Epidermal melanocyte (primary cell): Measurements from ENCODE around the gene ANKRD36C.
A peak's percentile ranks its signal among the peaks of the same experiment; 100 is the strongest.
"Not testable (repeated sequence)": the region's sequence is repeated elsewhere in the genome, so short reads cannot be mapped to it uniquely, and the experiment has no call there.

ENCODE experiments used
- DNase-seq: peaks from one replicate; pipeline ENCODE4 v3.0.0; 2011; ENCODE audit warnings: low spot score; ENCODE audit not compliant: insufficient read length

ANKRD36C gene

DNA sequence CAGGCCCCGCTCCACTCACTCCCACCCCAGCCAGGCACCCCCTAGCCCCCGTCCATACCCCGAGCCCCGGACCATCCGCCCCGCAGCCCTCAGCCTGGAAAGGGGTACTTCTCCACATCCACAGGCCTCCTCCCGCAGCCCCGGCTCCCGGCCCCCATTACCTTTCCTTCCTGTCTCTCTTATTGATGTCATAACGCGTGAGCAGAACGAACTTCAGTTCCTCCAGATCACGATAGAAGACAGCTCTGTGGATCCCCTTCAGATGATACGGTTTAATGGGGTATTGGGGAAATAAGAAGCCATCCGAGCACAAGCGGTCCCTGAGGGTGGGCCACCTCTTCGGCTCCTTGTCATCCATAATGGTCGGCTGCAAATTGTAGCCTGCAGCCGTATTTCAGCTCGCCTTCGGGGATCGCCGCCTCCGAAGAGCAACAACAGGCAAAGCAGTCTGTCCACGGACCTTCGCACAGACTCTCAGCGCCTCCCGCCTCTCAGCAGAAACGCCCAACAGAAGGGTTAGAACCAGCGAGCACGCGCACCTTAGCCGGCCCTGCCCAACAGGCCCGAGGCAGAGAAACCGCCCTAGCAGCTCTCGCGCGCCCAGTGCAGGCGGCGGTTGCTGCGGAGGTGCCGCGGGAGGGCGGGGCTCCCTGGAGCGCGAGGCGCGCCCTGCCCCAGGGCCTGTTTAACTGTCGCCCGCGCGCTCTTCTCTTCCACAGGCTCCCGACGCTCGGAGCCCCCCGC is at the start of gene ANKRD36C:
Gene ANKRD36C, minus strand, starts transcription at position 474 of the 744 bp plus-strand sequence. Its CDS starts 116 bp downstream, at position 358.
- not testable (repeated sequence) for DNase-seq

GRCh38 chr2:96035554-96035953 is 43.9 kb upstream of the ANKRD36C start:
- DNase-seq: not testable (repeated sequence)

DNA sequence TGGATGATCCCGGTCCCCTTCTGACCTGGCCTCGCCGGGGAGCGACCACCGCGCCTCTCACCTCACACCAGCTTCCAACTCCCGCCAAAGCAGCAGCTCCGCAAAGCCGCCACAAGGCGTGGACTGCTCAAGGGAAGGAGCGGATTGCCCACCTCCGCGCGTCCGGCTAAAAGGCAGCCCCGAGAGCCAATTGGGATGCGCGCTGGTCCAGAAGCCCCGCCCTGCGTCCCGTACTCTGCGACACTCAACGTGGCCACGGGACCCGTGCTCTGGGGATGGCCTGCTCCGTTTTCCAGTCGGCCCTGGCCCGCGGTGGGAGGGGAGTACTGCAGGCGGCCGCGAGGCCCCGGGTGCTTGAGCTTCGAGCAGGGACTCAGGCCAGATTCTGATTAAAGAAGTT is 43.2 kb upstream of the ANKRD36C start, which contains the start of gene GPAT2:
Gene GPAT2, minus strand, starts transcription at position 125 of the 400 bp plus-strand sequence. CDS start 2,557 bp downstream, outside the sequence.
- DNase-seq: not testable (repeated sequence)

GRCh38 chr2:96033997-96034396 is 42.4 kb upstream of the ANKRD36C start:
- not testable (repeated sequence) for DNase-seq

- DNase-seq: not testable (repeated sequence)
Measured at GRCh38 chr2:96027725-96028325, 36.2 kb upstream of the ANKRD36C start.

- DNase-seq: not testable (repeated sequence)
Measured at GRCh38 chr2:96025755-96026154, 34.1 kb upstream of the ANKRD36C start.

DNA sequence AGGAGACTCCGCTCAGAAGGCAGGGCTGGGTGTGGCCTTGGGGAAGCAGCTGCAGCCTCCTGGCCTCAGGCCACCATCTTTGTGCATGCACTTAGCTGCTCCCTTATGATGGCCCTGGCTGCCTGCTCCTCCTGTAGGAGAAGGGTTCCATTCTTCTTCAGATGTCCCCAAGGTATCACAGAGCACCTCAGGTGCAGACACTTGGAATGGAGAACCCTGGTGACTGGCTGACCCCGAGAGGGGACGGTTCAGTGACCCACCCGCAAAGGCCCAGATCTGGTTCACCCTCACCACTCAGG is 33.5 kb upstream of the ANKRD36C start:
- no peak for DNase-seq

DNA sequence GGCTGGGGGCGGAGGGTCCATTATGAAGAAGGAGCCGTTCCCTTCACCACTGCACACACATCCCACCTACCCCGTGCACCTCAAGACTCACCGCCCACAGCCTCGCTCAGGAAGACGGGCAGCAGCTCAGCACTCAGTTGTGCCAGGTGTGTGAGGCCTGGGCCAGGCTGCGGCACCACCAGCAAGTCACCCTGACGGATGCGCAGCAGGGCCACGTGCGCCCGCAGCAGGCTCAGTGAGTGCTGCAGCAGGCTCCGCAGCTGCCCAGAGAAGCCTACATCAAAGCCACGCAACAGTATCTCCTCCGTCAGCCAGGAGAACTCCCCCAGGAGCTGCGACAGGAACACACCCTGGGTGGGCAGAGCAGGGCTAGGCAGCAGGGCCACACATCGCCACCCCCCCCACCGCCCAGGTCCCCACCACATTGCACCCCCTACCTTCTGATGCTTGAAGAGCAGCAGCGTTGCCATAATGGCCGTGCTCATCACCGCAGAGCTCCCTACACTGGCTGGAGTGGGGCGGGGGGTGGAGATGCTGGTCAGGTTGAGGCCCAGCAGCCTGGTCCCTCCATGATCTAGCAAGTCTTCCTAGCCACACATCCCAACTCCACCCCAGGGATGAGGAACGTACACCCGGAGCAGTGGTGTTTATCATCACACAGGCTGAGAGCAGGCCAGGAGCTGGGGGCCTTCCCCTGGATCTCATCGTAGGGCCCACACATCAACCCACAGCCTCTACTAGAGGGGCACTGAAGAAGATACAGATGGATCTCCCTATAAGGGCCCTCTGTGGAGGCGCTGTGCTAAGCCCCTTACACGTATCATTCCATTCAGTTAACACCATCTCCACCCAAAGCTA is 32.9 kb upstream of the ANKRD36C start:
- DNase-seq: no peak

DNA sequence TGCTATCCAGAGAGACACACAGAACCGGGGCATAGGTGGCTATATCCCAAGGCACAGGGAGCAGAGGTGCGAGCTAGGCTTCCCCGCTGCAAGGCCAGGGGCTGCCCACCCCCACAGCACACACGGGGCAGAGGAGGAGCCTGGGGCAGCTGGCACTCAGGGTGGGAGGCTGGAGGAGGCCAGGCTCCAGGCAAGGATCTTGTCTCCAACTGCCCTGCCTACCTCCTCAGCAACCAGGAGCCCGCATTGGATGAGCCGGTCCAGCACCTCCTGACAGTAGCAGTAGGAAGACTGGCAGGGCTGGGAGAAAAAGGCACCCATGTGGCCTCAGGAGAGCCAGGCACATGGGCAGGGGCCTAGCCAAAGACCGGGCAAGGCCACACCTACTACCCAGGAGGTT is 32.1 kb upstream of the ANKRD36C start:
- not testable (repeated sequence) for DNase-seq

DNA sequence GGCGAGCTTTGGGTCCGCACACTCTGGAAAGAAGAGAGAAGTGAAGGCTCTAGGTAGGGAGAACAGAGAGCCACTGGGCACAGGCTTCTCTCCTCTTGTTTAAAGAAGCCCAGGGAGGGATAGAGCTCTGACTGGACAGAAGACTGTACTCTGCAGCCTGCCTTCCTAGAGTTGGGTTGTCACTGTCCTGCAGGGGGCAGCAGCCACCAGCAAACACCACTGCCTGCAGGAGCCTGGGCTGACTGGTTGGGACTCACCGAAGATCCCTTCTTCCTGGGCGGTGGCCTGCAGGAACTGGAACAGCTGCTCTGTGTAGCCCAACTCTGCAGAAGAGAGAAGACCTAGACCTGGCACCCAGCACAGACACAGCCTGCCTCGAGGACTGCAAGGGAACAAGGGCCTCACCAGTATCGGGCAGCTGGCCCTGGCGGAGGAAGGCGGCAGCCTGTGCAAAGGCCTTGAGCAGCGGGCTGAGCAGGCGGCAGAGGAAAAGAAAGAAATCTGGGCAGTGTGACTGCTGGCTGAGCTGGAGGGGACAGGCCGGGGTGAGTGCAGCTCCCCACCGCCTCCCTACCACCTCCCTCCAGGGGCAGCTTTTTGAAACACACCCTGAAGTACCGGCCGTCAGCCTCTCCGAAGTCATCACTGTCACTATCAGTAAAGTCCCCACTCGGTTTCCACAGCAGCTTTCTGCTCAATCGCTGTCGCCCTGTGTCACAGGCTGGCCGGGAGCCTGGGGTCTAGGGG is 31.2 kb upstream of the ANKRD36C start:
- DNase-seq: peak; percentile 78

DNA sequence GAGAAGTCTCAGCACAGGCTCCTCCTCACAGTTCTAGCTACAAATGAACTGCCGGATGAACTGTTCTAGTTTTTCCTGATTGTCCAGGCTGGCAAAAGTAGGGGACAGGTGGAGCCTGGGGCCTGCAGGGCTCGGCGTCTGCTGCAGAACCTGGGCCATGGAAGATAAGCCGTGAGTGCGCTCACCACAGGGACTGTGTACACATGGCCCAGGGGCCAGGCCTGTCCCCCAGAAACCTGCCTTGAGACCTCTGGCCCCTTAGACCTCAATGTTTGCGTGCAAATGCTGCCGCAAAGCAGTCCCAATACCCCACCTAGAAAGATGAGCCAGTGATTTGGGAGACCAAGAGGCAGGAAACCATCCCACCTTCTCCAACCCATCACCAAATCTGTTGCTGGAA is 30.5 kb upstream of the ANKRD36C start:
- not testable (repeated sequence) for DNase-seq

DNA sequence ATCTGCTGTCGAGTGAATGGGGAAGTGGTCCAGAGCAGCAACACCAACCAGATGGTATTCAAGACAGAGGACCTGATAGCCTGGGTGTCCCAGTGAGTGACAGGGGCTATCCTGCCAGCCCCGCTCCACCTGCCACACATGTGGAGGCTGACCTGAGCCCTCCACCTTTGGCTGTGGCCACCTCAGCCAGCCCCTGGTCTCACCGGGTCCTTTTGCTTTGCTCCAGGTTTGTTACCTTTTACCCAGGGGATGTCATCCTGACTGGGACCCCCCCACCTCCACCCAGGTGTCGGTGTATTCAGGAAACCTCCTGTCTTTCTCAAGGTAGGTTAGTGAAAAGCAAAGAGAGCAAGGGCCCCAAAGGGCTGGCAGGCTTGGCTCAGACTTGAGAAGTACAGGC is 29.5 kb upstream of the ANKRD36C start:
- not testable (repeated sequence) for DNase-seq

DNA sequence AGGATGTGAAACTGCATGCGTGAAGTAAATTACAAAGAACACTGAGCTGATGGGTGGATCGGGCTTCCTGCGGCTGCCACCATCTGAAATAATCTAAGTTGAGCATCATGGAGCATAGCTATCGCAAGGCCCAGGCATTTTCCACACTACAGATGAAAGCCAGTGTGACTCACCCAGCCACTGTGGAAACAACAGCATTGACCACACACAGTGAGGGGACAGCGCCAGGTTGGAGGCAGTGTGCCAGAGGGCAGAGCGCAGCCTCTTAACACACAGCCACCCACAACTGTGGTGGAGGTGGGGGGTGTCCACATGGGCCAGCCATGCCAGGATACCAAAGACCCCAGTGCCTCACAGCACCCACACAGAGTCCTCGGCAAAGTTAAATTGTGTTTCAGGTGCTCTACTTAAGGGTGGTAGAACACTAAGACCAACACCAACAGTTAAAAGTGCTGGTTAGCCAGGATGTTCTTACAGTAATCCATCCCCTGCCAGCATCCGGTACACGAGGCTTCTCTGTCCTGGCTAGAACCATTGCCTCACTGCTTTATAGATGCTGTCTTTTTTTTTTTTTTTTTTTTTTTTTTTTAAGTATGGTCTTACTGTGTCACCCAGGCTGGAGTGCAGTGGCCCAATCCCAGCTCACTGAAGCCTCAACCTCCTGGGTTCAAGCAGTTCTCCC is 28.4 kb upstream of the ANKRD36C start:
- not testable (repeated sequence) for DNase-seq

GRCh38 chr2:96016321-96016720 is 24.7 kb upstream of the ANKRD36C start:
- not testable (repeated sequence) for DNase-seq

DNA sequence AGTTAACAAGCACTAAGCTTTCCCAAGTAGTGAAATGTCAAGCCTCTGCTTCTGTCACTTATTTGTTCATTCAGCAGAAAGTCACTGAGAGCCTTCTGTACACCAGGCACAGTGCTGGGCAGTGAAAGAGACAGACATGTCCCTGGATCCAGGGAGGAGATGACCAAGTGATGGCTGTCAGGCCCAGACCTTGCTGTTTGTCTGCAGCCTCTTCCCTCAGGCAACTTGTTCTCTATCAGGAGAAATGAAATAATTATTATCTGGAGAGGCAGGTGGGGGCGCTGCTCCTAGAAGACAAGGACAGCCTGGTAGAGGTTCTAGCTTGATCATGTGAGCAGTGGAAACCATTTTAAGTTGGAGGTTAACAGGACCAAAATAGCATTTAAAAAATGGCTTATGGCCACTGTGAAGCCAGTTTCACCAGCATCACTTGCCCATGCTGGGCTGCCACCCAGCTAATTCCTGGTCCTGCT is 21.2 kb upstream of the ANKRD36C start:
- DNase-seq: not testable (repeated sequence)

GRCh38 chr2:96012086-96012791 is 20.6 kb upstream of the ANKRD36C start:
- peak; percentile 40 for DNase-seq

- DNase-seq: not testable (repeated sequence)
Measured at GRCh38 chr2:96011129-96011455, 19.5 kb upstream of the ANKRD36C start.

GRCh38 chr2:96010320-96011128 is 18.9 kb upstream of the ANKRD36C start:
- peak; percentile 35 for DNase-seq

DNA sequence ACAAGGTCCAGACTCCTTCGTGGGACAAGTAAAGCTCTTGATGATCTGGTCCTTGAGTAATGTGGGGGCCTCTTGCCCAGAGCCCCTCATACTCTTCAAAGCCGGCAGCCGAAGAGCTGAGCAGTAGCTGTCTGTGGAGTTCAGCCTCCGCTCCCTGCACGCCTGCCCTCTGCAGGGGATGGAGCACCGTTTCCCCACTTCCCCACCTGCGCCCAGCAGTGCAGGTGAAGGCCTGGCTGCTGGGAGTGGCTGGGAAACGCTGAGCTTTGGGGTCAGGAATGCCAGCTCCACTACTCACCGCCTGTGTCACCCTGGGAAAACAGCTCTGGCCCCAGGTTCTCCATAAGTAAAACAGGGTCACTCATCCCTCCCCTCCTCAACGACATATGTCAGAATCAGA is 18.2 kb upstream of the ANKRD36C start:
- not testable (repeated sequence) for DNase-seq
